KBM-7 (cell line): ENCODE data around the gene SHQ1.

Source experiments
- DNase-seq: peaks from one replicate; pipeline ENCODE4 v3.0.0-alpha.2; 2015
- in situ Hi-C: fragments of 300-500 bp; cut with MboI; formaldehyde crosslinking; loops from 2 replicates; pipeline ENCODE4 v1.14.3; 2020; ENCODE audit warnings: low sequenced_read_pairs, low pct_unique_long_range_greater_than_20kb, mixed read lengths

Gene SHQ1

GRCh38 chr3:72847751-72848702 is at the start of gene SHQ1:
TSS of gene SHQ1 (minus strand) at chr3:72848445. CDS start at chr3:72848340, 105 bp downstream.
- in situ Hi-C loops, result no loop called here
- DNase-seq, result peak; percentile 94

GRCh38 chr3:72897758-72898007 is 49.4 kb upstream of the SHQ1 start:
- DNase-seq, result no peak
- in situ Hi-C loops, result no loop called here

GRCh38 chr3:72896996-72897757 is 48.9 kb upstream of the SHQ1 start:
- no peak for DNase-seq
- in situ Hi-C loops, result no loop called here

GRCh38 chr3:72894976-72895552 is 46.8 kb upstream of the SHQ1 start:
- in situ Hi-C loops, result no loop called here
- DNase-seq, result peak; percentile 31

- peak; percentile 71 for DNase-seq
Measured at GRCh38 chr3:72892870-72893269, 44.6 kb upstream of the SHQ1 start.

GRCh38 chr3:72892081-72892775 is 44.0 kb upstream of the SHQ1 start:
- in situ Hi-C loops, result no loop called here
- DNase-seq, result peak; percentile 39

More at GRCh38 chr3:72892870-72893269, 44.6 kb upstream of the SHQ1 start:
- in situ Hi-C loops, result no loop called here

GRCh38 chr3:72891053-72891855 is 43.0 kb upstream of the SHQ1 start:
- in situ Hi-C loops, result no loop called here
- peak; percentile 46 for DNase-seq

GRCh38 chr3:72890166-72890925 is 42.1 kb upstream of the SHQ1 start:
- in situ Hi-C loops, result no loop called here
- peak; percentile 4 for DNase-seq

GRCh38 chr3:72889310-72890165 is 41.3 kb upstream of the SHQ1 start:
- DNase-seq, result no peak
- in situ Hi-C loops, result no loop called here

GRCh38 chr3:72888546-72889309 is 40.5 kb upstream of the SHQ1 start:
- in situ Hi-C loops, result no loop called here
- peak; percentile 51 for DNase-seq

- peak; percentile 83 for DNase-seq
- in situ Hi-C loops, result no loop called here
Measured at GRCh38 chr3:72887705-72888545, 39.7 kb upstream of the SHQ1 start, which contains the start of gene GXYLT2. TSS of gene GXYLT2 (plus strand) at chr3:72888046. CDS start at chr3:72888234, 188 bp downstream.

- in situ Hi-C loops, result no loop called here
- DNase-seq, result no peak
Measured at GRCh38 chr3:72887343-72887704, 39.1 kb upstream of the SHQ1 start.

- in situ Hi-C loops, result no loop called here
- DNase-seq, result no peak
Measured at GRCh38 chr3:72872183-72872582, 23.9 kb upstream of the SHQ1 start.

- in situ Hi-C loops, result no loop called here
- no peak for DNase-seq
Measured at GRCh38 chr3:72862314-72863090, 14.3 kb upstream of the SHQ1 start.

GRCh38 chr3:72860846-72861245 is 12.6 kb upstream of the SHQ1 start:
- in situ Hi-C loops, result no loop called here

More at GRCh38 chr3:72860846-72861245, 12.6 kb upstream of the SHQ1 start:
- DNase-seq, result no peak
